Measurements from ENCODE around the gene IFI44L.

Gene IFI44L

GRCh38 chr1:78682496-78682895 is 62.2 kb downstream of the IFI44L start:
- Histone ChIP-seq H3K4me3 (ENCODE audit: extremely low read depth, insufficient read depth, low read length, poor library complexity, severe bottlenecking) (no peak overlapping the region), H3K36me3 (ENCODE audit: control insufficient read depth, insufficient read depth, low read length) (no peaks in the 10 kb centered on the region), H3K9me3 (ENCODE audit: control insufficient read depth, low read length) (no peaks in the 10 kb centered on the region), H3K4me1 (ENCODE audit: control insufficient read depth, insufficient read depth, low read length, poor library complexity, severe bottlenecking) (no peaks in the 10 kb centered on the region), H3K27ac (ENCODE audit: low read depth, low read length, severe bottlenecking) (no peak overlapping the region)
- 67 to 81% methylated on average over 3 of the region's 3 CpGs for WGBS, 2 experiments (ENCODE audit: insufficient coverage in 2 of 2)

- WGBS, 2 experiments (ENCODE audit: insufficient coverage in 2 of 2), result no CpG with 5 or more reads among the region's 2 CpGs
- H3K36me3 ChIP-seq (ENCODE audit: control insufficient read depth, insufficient read depth, low read length), result no peaks in the 10 kb centered on the region
- no peak overlapping the region for H3K4me3 ChIP-seq (ENCODE audit: extremely low read depth, insufficient read depth, low read length, poor library complexity, severe bottlenecking)
- H3K9me3 ChIP-seq (ENCODE audit: control insufficient read depth, low read length), result no peaks in the 10 kb centered on the region
- H3K4me1 ChIP-seq (ENCODE audit: control insufficient read depth, insufficient read depth, low read length, poor library complexity, severe bottlenecking), result no peaks in the 10 kb centered on the region
- no peak overlapping the region for H3K27ac ChIP-seq (ENCODE audit: low read depth, low read length, severe bottlenecking)
Measured at GRCh38 chr1:78683079-78683478, 62.8 kb downstream of the IFI44L start.

- 100% methylated on average over 1 of the region's 1 CpG; no CpG with 5 or more reads in 1 of the 2 experiments for WGBS, 2 experiments (ENCODE audit: insufficient coverage in 2 of 2)
- Histone ChIP-seq H3K4me3 (ENCODE audit: extremely low read depth, insufficient read depth, low read length, poor library complexity, severe bottlenecking) (no peak overlapping the region), H3K9me3 (ENCODE audit: control insufficient read depth, low read length) (no peaks in the 10 kb centered on the region), H3K27ac (ENCODE audit: low read depth, low read length, severe bottlenecking) (no peak overlapping the region), H3K4me1 (ENCODE audit: control insufficient read depth, insufficient read depth, low read length, poor library complexity, severe bottlenecking) (no peaks in the 10 kb centered on the region), H3K36me3 (ENCODE audit: control insufficient read depth, insufficient read depth, low read length) (no peaks in the 10 kb centered on the region)
Measured at GRCh38 chr1:78687315-78687714, 67.1 kb downstream of the IFI44L start.

GRCh38 chr1:78687914-78688313 is 67.7 kb downstream of the IFI44L start:
- Histone ChIP-seq H3K4me1 (ENCODE audit: control insufficient read depth, insufficient read depth, low read length, poor library complexity, severe bottlenecking) (no peaks in the 10 kb centered on the region), H3K9me3 (ENCODE audit: control insufficient read depth, low read length) (no peaks in the 10 kb centered on the region), H3K36me3 (ENCODE audit: control insufficient read depth, insufficient read depth, low read length) (no peaks in the 10 kb centered on the region), H3K27ac (ENCODE audit: low read depth, low read length, severe bottlenecking) (no peak overlapping the region), H3K4me3 (ENCODE audit: extremely low read depth, insufficient read depth, low read length, poor library complexity, severe bottlenecking) (no peak overlapping the region)
- 79% methylated on average over 2 of the region's 2 CpGs; no CpG with 5 or more reads in 1 of the 2 experiments for WGBS, 2 experiments (ENCODE audit: insufficient coverage in 2 of 2)

- Histone ChIP-seq H3K9me3 (ENCODE audit: control insufficient read depth, low read length) (no peaks in the 10 kb centered on the region), H3K27ac (ENCODE audit: low read depth, low read length, severe bottlenecking) (no peak overlapping the region), H3K36me3 (ENCODE audit: control insufficient read depth, insufficient read depth, low read length) (no peaks in the 10 kb centered on the region), H3K4me1 (ENCODE audit: control insufficient read depth, insufficient read depth, low read length, poor library complexity, severe bottlenecking) (no peaks in the 10 kb centered on the region), H3K4me3 (ENCODE audit: extremely low read depth, insufficient read depth, low read length, poor library complexity, severe bottlenecking) (no peak overlapping the region)
Measured at GRCh38 chr1:78688697-78689096, 68.4 kb downstream of the IFI44L start.

GRCh38 chr1:78690516-78690915 is 70.3 kb downstream of the IFI44L start:
- H3K9me3 ChIP-seq (ENCODE audit: control insufficient read depth, low read length), result no peaks in the 10 kb centered on the region
- WGBS, 2 experiments (ENCODE audit: insufficient coverage in 2 of 2), result 74 to 90% methylated on average over 3 of the region's 3 CpGs
- H3K4me3 ChIP-seq (ENCODE audit: extremely low read depth, insufficient read depth, low read length, poor library complexity, severe bottlenecking), result no peak overlapping the region
- H3K36me3 ChIP-seq (ENCODE audit: control insufficient read depth, insufficient read depth, low read length), result no peaks in the 10 kb centered on the region
- no peaks in the 10 kb centered on the region for H3K4me1 ChIP-seq (ENCODE audit: control insufficient read depth, insufficient read depth, low read length, poor library complexity, severe bottlenecking)
- no peak overlapping the region for H3K27ac ChIP-seq (ENCODE audit: low read depth, low read length, severe bottlenecking)

- Histone ChIP-seq H3K4me3 (ENCODE audit: extremely low read depth, insufficient read depth, low read length, poor library complexity, severe bottlenecking) (no peak overlapping the region), H3K27ac (ENCODE audit: low read depth, low read length, severe bottlenecking) (no peak overlapping the region), H3K4me1 (ENCODE audit: control insufficient read depth, insufficient read depth, low read length, poor library complexity, severe bottlenecking) (no peaks in the 10 kb centered on the region), H3K36me3 (ENCODE audit: control insufficient read depth, insufficient read depth, low read length) (no peaks in the 10 kb centered on the region), H3K9me3 (ENCODE audit: control insufficient read depth, low read length) (no peaks in the 10 kb centered on the region)
- WGBS, 2 experiments (ENCODE audit: insufficient coverage in 2 of 2), result 70% methylated on average over 1 of the region's 4 CpGs; no CpG with 5 or more reads in 1 of the 2 experiments
Measured at GRCh38 chr1:78691995-78692747, 71.9 kb downstream of the IFI44L start.

Measured in mesodermal cell (in vitro differentiated cells).